Measurements from ENCODE around the gene CNTN2.

DNA sequence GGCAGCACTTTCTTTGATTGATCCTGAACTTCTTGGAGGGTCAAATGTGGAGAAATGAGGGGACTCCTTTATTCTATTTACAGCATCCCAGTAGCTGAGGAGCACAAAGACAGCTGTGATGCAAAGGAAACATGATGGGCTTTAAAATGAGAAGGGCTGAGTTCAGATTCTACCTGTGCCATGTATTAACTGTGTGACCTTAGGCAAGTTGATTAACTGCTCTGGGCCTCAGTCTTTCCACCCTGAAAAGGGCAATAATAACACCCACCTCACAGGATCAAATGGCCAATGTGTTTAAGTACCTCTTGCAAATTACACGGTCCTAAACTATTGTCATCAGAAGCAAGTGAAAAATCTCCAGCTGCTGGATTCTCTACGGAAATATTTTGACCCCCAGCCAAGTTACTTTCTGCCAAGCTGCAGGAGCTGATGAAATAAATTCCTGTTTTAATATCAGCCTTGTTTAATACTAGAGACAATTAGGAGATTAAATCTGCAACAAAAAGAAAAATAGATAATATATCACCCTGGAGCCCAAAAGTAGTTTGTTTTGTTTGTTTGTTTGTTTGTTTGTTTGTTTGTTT is 25.5 kb downstream of the CNTN2 start:
- TF ChIP-seq CTCF (optimal IDR thresholded peaks at IDR 0.05 in 1 of 3, IDR thresholded peaks at IDR 0.05 in 1 of 3, conservative IDR thresholded peaks at IDR 0.05 in 1 of 3; ENCODE audit: extremely low read depth in 1 of 3, insufficient read depth in 2 of 3, low read length in 3 of 3) (no peak), EZH2 (IDR thresholded peaks at IDR 0.05; ENCODE audit: low read length) (no peak)
